Endothelial cell of umbilical vein (primary cell): ENCODE measurements around the gene MAP3K14. TPM values are rescaled to one million over a fixed set of nuclear protein-coding genes. Genes with fewer than 3 reads are reported as not detected.

ENCODE experiments used
- BruUV-seq: library from RNA; stranded (reverse); fragments of 400-500 nt; replicated peaks from 2 replicates; lab custom pipeline; 2021; lab: Mats Ljungman, UMichigan
- CTCF ChIA-PET: fragments of 300-600, 350-600 bp; sonication (Branson Sonifier 250); formaldehyde crosslinking; loops from one replicate; lab custom pipeline; 2021; ENCODE audit warnings: antibody characterized with exemption, inconsistent platforms; lab: Charles Lee
- POLR2A ChIA-PET: fragments of 300-600, 350-600 bp; sonication (Branson Sonifier 250); formaldehyde crosslinking; loops from one replicate; lab custom pipeline; 2021; ENCODE audit warnings: antibody characterized with exemption, inconsistent platforms; lab: Charles Lee
- DNase-seq: peaks from one replicate; pipeline ENCODE4 v3.0.0-alpha.2; 2011; ENCODE audit warnings: low read depth, low spot score
- FAIRE-seq: peaks from 2 replicates; lab custom pipeline; 2011; peaks lifted over from hg19 to GRCh38; lab: Jason Lieb, UNC
- H2AFZ ChIP-seq: 2 replicates; pipeline ENCODE4 v1.6.0; 2012; ENCODE audit warnings: low read depth, low read length, control low read depth, inconsistent platforms
- H3K27ac ChIP-seq: 2 replicates; pipeline ENCODE4 v1.5.1; 2011; ENCODE audit warnings: low read depth, mild to moderate bottlenecking, control low read depth, low read length, moderate library complexity; ENCODE audit not compliant: insufficient read depth
- H3K27me3 ChIP-seq, 2 experiments: 2 replicates each; pipeline versions ENCODE4 v1.6.0 to v1.6.1; 2011; ENCODE audit warnings: low read length in 2 of 2, mixed read lengths in 1 of 2; ENCODE audit not compliant: control insufficient read depth in 2 of 2, insufficient read depth in 2 of 2
- H3K36me3 ChIP-seq, 2 experiments: 2 replicates in 1 of 2; 3 replicates in 1 of 2; pipeline ENCODE4 v1.5.1; 2011; ENCODE audit warnings: low read length in 2 of 2, mild to moderate bottlenecking in 1 of 2, moderate library complexity in 1 of 2; ENCODE audit not compliant: control insufficient read depth in 2 of 2, insufficient read depth in 2 of 2; ENCODE audit errors: extremely low read depth in 1 of 2
- H3K4me1 ChIP-seq: 3 replicates; pipeline ENCODE4 v1.5.1; 2011; ENCODE audit warnings: mild to moderate bottlenecking, low read length; ENCODE audit not compliant: control insufficient read depth, insufficient read depth; ENCODE audit errors: extremely low read depth
- H3K4me2 ChIP-seq: 2 replicates; pipeline ENCODE4 v1.6.1; 2011; ENCODE audit warnings: low read length, control low read depth, mixed read lengths; ENCODE audit not compliant: insufficient read depth
- H3K4me3 ChIP-seq, 3 experiments: fragments of 200-600 bp in 1 of 3; sonication (generic), shearing (Covaris generic) in 1 of 3; replicated peaks in 1 of 3; 2 replicates each; pipeline ENCODE4 v1.5.1; 2011 to 2016; ENCODE audit warnings: control low read depth in 3 of 3, low read length in 3 of 3, mild to moderate bottlenecking in 2 of 3, inconsistent platforms in 1 of 3, low read depth in 1 of 3, moderate library complexity in 1 of 3; ENCODE audit not compliant: insufficient read depth in 1 of 3
- H3K79me2 ChIP-seq: 2 replicates; pipeline ENCODE4 v1.6.0; 2012; ENCODE audit warnings: low read length, inconsistent platforms; ENCODE audit not compliant: control insufficient read depth, insufficient read depth
- H3K9ac ChIP-seq: replicated peaks from 2 replicates; pipeline ENCODE3; 2011; ENCODE audit warnings: low read length, control low read depth; ENCODE audit not compliant: insufficient read depth; ENCODE audit errors: extremely low read depth
- H3K9me1 ChIP-seq: replicated peaks from 3 replicates; pipeline ENCODE4 v1.6.0; 2011; ENCODE audit warnings: mild to moderate bottlenecking, low read length; ENCODE audit not compliant: control insufficient read depth, insufficient read depth; ENCODE audit errors: extremely low read depth
- H3K9me3 ChIP-seq: replicated peaks from 2 replicates; pipeline ENCODE4 v1.5.1; 2012; ENCODE audit warnings: low read length, inconsistent platforms; ENCODE audit not compliant: control insufficient read depth, insufficient read depth
- H4K20me1 ChIP-seq: replicated peaks from 2 replicates; pipeline ENCODE3; 2011; ENCODE audit warnings: mild to moderate bottlenecking, low read length; ENCODE audit not compliant: control insufficient read depth, insufficient read depth; ENCODE audit errors: extremely low read depth
- CTCF ChIP-seq, 2 donors: IDR thresholded peaks; 1 replicate in 1 of 2; 2 replicates in 1 of 2; pipeline ENCODE4 v1.5.1; 2011; ENCODE audit warnings: low read length in 2 of 2, mild to moderate bottlenecking in 2 of 2, moderate library complexity in 2 of 2, control low read depth in 1 of 2, inconsistent platforms in 1 of 2, low read depth in 1 of 2; ENCODE audit not compliant: insufficient read depth in 1 of 2; ENCODE audit errors: extremely low read depth in 1 of 2
- FOS ChIP-seq: IDR thresholded peaks from 2 replicates; pipeline ENCODE4 v1.6.1; 2011; ENCODE audit warnings: mild to moderate bottlenecking, low read length, moderate library complexity, borderline replicate concordance; ENCODE audit not compliant: insufficient read depth
- POLR2A ChIP-seq: IDR thresholded peaks from 2 replicates; pipeline ENCODE4 v1.6.1; 2012; ENCODE audit warnings: low read depth, mild to moderate bottlenecking, control low read depth, low read length
- dilution Hi-C: fragments of 300-500 bp; cut with MboI; formaldehyde crosslinking; loops from one replicate; pipeline ENCODE4 v1.15.0; 2019; ENCODE audit warnings: low sequenced_read_pairs; ENCODE audit not compliant: extremely low pct_ligation_motif_present
- intact Hi-C: fragments of 100-400 bp; cut with micrococcal nuclease; formaldehyde crosslinking; loops from one replicate; pipeline ENCODE4 v1.10.0; 2022
- polyA plus RNA-seq, 4 experiments: library from polyadenylated mRNA; depleted of rRNA in 3 of 4; stranded (reverse) in 3 of 4; unstranded in 1 of 4; fragments of >200 nt; gene quantifications; 2 replicates each; pipeline versions ENCODE4 v1.2.1 to v1.2.3, GENCODE V29; 2011 to 2012; ENCODE audit warnings: missing spikeins in 1 of 4
- total RNA-seq: library from RNA; stranded (reverse); gene quantifications from 2 replicates; pipeline ENCODE4 v1.2.3, GENCODE V29; 2021

Gene MAP3K14
- total and polyA plus RNA-seq, 2 donors (not counting 3 experiments of a cell fraction or from before 2014, with no cell fraction given), result 5.4 to 9.8 TPM

GRCh38 chr17:45242029-45242414 is 74.8 kb downstream of the MAP3K14 start:
- CTCF ChIA-PET, result interaction anchor here (0.6 to 2.2 kb wide), 4 partner anchors 11 to 143 kb away, joined by 3 to 7 read pairs (median 3); partner anchors contain the start of gene ACBD4
- POLR2A ChIA-PET, result no interaction called here

More at GRCh38 chr17:45242029-45242414, 74.8 kb downstream of the MAP3K14 start:
- dilution Hi-C loops, result no loop called here
- BruUV-seq, result no TSS peak
- no peak overlapping the region for H3K4me3 ChIP-seq
- H3K4me1 ChIP-seq, result peaks cover 8% of the 10 kb centered on the region
- peaks cover 12 to 14% of the 10 kb centered on the region in 2 experiments for H3K27me3 ChIP-seq
- DNase-seq (no peak), FAIRE-seq (no peak)
- no peaks in the 10 kb centered on the region for H3K36me3 ChIP-seq
- H3K79me2 ChIP-seq, result no peaks in the 10 kb centered on the region
- no peak for TF ChIP-seq CTCF (IDR thresholded peaks at IDR 0.05; ENCODE audit: extremely low read depth in 1 of 2, insufficient read depth in 1 of 2, low read depth in 1 of 2, low read length in 2 of 2)
- TF ChIP-seq POLR2A, result no peak
- no peak for TF ChIP-seq FOS
- no peak overlapping the region for H3K4me2 ChIP-seq
- H3K9me1 ChIP-seq, result no peaks in the 10 kb centered on the region
- H3K27ac ChIP-seq, result no peak overlapping the region
- no peak overlapping the region for H2AFZ ChIP-seq
- no peak overlapping the region for H3K9ac ChIP-seq
- no peaks in the 10 kb centered on the region for H3K9me3 ChIP-seq
- intact Hi-C loops, result no loop called here
- H4K20me1 ChIP-seq, result no peaks in the 10 kb centered on the region
